Islet of Langerhans (tissue), 1 donor: ENCODE results near the gene CROT.
A peak's percentile ranks its signal among the peaks of the same experiment; 100 is the strongest.

Experiments used
- FAIRE-seq: peaks from one replicate; lab custom pipeline; 2011; peaks lifted over from hg19 to GRCh38; lab: Jason Lieb, UNC

CROT gene

DNA sequence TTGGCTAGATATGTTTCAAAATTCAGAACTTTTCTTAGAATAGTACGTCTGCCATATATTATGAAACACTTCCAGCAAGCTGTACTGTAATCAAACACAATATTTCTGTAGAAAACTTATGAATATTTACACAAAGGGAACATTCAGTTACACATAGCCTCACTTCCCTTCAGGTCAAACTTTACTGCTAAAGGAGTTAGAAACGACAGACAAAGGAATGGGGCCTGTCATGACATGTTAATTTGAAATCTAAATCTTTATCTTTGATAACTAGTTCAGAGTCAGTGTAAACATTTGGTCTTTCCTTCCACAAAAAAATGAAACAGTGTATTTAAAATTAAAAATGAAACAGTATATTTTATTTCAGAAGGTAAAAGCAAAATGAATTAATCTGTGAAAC, 1.0 kb upstream of the CROT start:
- FAIRE-seq, result no peak

GRCh38 chr7:87345962-87346371, 503 bp downstream of the CROT start:
- no peak for FAIRE-seq

GRCh38 chr7:87347207-87347606, 1.7 kb downstream of the CROT start:
- FAIRE-seq, result no peak

DNA sequence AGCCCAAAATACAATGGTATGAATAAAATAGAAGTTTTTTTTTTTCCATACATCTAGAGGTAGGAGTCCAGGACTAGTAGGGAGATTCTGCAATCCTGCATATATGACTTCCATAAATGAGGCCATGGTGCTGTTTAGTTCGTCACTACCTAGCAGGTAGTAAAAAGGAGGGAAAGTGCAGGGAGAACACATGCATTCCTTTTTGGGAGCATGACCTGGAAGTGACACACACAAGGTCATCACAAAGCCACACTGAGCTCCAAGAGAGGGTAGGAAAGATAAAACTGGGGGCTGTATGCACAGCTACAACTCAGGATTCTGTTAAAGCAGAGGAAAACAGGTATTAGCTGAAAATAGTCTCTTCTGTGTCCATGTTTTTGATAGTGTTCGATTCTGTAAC, 2.2 kb downstream of the CROT start:
- FAIRE-seq, result no peak

- no peak for FAIRE-seq
Measured at GRCh38 chr7:87354749-87355148, 9.3 kb downstream of the CROT start.

- no peak for FAIRE-seq
Measured at GRCh38 chr7:87356448-87356847, 11.0 kb downstream of the CROT start.

- FAIRE-seq, result peak; percentile 89
Measured at GRCh38 chr7:87359366-87359765, 13.9 kb downstream of the CROT start.

- no peak for FAIRE-seq
Measured at GRCh38 chr7:87361320-87361719, 15.9 kb downstream of the CROT start.

DNA sequence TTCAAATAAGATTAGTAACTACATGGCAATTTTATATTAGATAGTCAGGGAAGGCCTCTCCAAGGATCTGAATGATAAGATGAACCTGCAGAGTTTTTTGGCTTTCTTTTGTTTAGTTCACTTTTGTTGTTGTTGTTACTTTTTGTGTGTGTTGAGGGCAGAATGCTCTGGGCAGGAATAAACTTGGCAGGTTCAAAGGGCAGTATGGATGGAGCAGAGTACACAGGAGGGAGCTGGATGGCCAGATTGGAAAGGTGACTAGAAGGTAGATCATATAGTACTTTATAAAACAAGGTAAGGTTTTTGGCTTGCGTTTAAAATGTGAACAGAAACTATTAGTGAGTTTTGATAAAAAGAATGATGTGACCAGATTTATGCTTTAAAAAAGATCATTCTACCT, 17.9 kb downstream of the CROT start:
- no peak for FAIRE-seq

- no peak for FAIRE-seq
Measured at GRCh38 chr7:87364246-87364645, 18.8 kb downstream of the CROT start.

- no peak for FAIRE-seq
Measured at GRCh38 chr7:87369216-87369615, 23.8 kb downstream of the CROT start.

- no peak for FAIRE-seq
Measured at GRCh38 chr7:87370660-87371180, 25.3 kb downstream of the CROT start.

GRCh38 chr7:87375662-87376435, 30.4 kb downstream of the CROT start:
- no peak for FAIRE-seq

DNA sequence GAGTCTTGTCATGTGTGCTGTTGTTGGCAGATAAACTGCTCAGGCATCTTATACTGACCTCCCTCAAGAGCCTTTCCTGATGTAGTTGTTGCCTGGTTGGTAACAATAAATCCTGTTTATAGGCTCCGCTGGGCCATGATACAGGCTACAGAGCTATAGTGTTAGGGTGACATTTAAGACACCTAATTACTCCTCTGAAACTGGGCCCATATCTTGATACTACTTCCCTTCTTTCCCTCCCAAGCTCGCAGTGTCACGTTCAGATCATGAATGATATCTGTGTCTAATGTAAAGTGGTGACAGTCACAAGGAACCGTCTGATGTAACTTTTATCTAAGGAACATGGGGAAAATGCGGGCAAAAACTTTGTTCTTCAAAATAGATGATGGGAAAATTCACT, 35.4 kb downstream of the CROT start:
- no peak for FAIRE-seq

DNA sequence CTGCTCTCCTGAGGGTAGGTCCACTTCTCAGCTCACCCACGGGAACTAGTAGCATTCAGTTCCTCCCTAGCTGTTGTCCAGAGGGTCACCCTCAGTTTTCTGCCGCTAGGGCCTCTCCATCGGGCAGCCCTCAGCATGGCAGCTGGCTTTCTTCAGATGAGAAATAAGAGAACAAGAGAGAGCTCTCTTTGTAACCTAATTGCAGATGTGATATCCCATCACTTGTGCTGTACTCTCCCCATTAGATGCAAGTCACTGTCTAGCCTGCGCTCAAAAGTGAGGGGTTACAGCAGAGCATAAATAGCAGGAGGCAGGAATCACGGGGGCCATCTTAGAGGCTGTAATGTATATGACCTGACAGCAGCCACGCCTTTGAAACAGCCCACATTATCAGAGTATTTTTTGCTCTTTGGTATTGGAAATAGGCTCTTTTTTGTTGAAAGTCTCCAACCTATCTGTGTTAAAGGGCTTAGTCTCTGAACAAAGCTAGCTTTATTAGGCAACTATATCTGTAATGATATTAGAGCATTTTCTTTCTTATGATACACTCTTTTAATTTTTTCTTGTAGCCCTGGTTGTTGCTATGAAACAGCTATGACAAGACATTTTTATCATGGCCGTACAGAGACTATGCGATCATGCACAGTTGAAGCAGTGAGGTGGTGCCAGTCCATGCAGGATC, 45.7 kb downstream of the CROT start:
- FAIRE-seq, result no peak

- FAIRE-seq, result no peak
Measured at GRCh38 chr7:87395442-87396020, 50.1 kb downstream of the CROT start.

- FAIRE-seq, result no peak
Measured at GRCh38 chr7:87398446-87398845, 53.0 kb downstream of the CROT start.

DNA sequence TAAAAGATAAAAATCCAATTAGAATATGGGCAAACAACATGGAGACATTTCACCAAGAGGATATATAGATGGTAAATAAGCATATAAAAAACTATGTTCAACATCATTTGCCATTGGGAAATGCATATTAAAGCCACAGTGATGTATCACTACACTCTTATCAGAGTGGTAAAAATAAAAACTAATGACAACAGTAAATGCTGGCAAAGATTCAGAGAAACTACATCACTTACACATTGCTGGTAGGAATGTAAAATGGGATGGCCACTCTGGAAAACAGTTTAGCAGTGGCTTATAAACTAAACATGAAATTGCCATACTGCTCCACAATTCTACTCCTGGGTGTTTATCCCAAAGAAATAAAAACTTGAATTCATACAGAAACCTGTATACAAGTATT, 59.2 kb downstream of the CROT start:
- no peak for FAIRE-seq

DNA sequence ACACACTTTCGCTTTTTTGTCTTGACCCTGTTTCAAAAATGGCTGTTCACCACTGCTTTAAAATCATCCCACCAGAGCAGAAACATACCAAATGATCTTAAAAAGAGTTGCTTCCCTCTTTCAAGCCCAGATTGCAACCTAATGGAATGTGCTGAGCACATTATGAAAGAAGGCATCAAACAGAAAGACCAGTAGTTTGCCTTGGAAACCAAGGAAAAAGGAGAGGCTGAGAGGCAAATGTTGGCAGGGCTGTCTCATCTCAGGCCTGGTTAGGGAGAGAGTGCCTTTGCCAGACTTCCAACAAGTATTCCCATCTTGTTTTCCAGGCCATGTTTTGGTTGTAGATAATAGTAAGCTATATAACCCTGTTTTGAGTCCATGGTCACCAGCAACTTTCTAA, 65.7 kb downstream of the CROT start:
- FAIRE-seq, result no peak

GRCh38 chr7:87413029-87413428, 67.6 kb downstream of the CROT start:
- no peak for FAIRE-seq

DNA sequence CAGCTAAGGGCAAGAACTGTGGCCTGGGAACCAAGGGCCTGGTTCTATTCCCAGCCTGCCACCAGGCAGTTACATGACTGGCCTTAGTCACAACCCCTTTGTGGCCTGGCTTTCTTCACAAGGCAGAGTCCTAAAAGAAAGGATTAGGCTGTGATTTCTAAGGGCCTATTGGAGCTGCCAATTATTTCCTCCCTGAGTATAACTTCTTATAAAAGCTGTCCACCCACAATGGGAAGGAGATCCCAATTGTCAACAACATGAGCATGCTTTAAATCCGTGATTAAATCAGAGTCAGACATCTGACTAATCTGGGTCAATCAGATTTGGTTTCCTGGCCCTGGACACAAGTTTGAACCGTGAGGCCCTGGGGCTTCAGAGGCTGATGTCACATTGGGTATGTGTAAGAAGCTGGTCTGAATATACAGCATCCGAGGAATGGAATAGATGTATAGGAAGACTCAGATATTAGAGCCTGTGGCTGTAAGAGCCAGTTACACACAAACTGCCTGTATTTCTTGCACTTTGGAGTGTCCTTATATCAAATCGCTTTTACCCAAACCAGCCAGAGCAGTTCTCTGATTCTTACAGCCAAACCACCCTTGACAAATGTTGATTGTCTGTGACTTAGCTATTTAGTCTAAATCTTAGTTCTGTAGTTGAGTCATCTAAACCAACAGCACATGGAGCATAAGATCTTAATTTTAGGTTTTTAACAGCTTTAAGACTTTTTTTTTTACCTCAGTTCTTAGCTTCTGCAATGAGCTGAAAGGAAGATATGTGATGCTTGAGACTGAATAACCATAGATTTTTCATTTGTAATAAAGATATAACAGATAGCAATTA, 68.7 kb downstream of the CROT start:
- FAIRE-seq, result no peak

DNA sequence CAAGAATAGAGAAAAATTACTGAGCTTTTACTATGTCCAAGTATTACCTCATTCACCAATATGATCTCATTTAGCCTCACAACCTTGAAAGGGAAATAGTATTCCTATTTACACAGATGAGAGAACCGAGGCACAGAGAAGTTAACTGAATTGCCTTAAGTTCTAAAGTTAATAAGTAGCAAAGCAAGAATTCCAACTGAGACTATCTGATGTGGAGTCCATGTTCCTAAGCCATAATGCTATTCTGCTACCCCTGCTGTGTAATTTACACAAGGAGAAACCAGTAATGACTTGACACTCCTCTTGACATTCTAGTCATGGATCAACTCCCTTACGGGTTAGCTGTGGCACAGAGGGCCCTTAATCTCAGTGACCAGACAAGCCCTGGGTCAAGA, 69.3 kb downstream of the CROT start:
- no peak for FAIRE-seq
